Activated CD4-positive, alpha-beta T cell treated with anti-CD3 and anti-CD28 coated beads for 48 hours (primary cell): ENCODE measurements around the gene EPG5.
A peak's percentile ranks its signal among the peaks of the same experiment; 100 is the strongest.
"Not testable (repeated sequence)": the region's sequence is repeated elsewhere in the genome, so short reads cannot be mapped to it uniquely, and the experiment has no call there.

Source experiments
- DNase-seq: peaks from one replicate; pipeline ENCODE4 v3.0.0-alpha.2; 2020

The EPG5 gene

DNA sequence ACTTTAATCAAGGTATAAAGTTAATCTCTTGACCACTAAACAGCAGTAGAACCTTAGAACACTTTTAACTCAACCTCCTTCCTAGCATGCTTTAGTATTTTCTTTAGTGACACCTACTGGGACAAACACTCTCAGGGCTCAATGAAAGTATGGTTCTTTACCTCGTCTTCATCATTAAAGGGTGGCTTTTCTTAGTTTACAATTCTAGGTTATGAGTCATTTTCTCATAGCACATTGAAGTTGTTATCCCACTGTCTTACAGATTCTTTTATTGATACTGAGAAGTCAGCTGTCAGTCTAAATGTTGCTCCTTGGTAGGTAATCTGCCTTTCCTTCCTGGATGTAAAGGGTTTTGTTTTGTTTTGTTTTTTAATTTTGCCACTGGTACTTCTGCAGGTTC lies 103.7 kb downstream of the EPG5 start:
- no peak for DNase-seq

DNA sequence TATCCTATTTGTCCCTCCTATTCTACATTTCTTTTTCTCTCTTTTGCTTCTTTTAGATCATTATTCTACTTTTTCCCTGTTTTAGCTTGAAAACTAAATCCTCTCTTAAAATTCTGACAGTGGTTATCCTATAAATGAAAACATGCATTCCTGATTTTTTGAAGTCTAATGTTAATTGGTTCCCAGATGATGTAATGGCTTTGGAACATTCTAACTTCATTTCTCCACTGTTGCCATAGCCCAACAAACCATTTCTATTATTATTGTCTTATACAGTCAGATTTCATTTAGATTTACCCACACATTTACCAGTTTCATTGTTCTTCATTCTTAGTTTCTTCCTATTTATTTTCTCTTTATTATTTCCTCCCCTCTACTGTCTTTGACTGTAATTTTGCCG lies 105.2 kb downstream of the EPG5 start:
- no peak for DNase-seq

GRCh38 chr18:45860971-45861370 lies 106.2 kb downstream of the EPG5 start:
- DNase-seq: no peak

- DNase-seq: no peak
Measured at GRCh38 chr18:45860492-45860891, 106.6 kb downstream of the EPG5 start.

DNA sequence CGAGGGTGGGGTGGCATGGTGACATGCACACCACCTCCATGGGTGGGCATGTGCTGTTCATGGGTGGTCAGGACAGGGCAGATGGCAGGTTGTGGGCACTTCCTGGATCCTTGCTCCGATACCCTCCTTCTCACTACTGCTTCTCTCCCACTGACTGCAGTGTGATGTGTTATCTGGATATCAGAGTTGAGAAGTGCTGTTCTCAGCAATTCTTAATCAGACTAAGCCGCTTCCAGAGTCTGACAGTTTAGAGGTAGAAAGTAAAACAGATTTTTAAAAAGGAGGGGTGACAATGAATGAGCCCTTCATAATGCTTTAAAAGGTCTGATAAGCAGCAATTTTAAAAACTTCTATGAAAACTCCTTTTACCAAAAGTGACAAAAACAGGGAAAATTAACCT lies 107.8 kb downstream of the EPG5 start:
- DNase-seq: no peak

DNA sequence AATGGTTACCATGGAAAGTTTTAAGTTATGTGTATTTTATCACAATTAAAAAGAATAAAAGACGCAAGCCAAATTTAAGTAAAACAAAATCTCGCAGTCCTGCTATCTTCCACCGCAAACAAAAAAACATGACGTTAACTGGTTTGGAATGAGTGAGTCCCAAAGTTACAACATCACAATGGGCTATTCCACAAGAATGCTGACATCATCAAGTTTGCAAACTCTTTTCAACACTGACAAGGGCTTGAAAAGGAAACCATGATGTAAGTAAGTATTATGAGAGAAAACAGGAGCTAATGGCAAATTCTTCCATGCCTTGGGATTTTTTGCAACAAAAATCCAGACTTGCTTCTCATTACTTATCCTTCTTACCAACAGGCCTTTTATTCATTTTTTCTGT lies 110.6 kb downstream of the EPG5 start:
- DNase-seq: no peak

- no peak for DNase-seq
Measured at GRCh38 chr18:45854036-45854586, 113.0 kb downstream of the EPG5 start.

GRCh38 chr18:45852631-45853030 lies 114.5 kb downstream of the EPG5 start:
- no peak for DNase-seq

DNA sequence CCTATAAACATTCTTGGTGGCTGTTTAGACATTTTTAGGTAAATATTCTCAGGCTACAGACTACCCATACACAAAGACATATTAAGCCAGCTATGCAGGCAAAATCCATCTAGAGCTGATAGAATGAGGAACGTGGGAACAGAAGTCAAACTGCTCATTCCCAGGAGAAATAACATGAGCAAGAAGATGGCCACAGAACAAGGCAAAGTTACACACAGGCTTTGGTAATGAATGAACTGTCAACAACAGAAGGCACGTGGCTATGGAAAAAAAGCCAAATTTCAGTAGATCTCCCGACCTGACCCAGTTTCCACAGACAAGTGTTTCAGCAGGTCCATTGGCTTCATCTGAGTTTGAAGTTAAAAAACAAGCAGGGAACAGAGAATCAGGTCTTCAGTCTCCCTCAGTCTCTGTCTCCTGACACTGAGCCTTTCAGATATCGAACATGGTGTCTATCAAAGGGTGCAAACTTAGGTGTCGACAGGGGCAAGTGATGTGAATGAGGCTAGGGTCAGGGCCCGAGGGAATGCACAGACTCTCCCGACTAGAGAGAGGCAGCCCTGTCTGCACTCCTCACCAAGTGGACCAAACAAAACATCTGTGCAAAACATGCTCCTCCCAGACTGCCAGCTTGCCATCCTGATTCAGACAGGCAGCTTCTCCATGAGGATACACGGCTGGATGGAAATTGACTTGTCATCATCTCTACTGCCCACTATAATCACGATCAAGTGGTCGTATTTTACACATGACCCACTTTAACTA lies 115.8 kb downstream of the EPG5 start:
- DNase-seq: no peak

GRCh38 chr18:45850021-45850420 lies 117.1 kb downstream of the EPG5 start:
- DNase-seq: no peak

DNA sequence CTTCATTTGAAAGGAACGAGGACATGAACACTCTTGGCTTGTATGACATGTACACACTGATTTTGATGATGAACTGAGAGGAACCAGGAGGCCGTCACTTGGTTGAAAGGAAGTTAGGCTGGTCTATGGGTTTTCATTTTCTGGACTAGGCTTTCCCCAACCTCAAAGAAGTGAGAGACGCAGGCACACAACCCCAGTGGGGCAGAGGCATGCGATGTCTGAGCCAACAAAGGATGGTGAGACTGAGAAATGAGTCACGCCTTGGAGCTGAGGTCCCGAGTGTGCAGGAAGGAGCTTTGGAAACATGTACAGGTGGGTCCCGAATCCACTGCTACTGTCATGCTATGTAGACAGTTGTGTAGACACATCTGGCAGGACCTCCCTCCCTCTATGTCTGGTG lies 117.6 kb downstream of the EPG5 start:
- no peak for DNase-seq

- not testable (repeated sequence) for DNase-seq
Measured at GRCh38 chr18:45848643-45849042, 118.5 kb downstream of the EPG5 start.

- DNase-seq: no peak
Measured at GRCh38 chr18:45847119-45847518, 120.0 kb downstream of the EPG5 start.

- DNase-seq: no peak
Measured at GRCh38 chr18:45845410-45845809, 121.7 kb downstream of the EPG5 start.

- no peak for DNase-seq
Measured at GRCh38 chr18:45844938-45845337, 122.2 kb downstream of the EPG5 start.

DNA sequence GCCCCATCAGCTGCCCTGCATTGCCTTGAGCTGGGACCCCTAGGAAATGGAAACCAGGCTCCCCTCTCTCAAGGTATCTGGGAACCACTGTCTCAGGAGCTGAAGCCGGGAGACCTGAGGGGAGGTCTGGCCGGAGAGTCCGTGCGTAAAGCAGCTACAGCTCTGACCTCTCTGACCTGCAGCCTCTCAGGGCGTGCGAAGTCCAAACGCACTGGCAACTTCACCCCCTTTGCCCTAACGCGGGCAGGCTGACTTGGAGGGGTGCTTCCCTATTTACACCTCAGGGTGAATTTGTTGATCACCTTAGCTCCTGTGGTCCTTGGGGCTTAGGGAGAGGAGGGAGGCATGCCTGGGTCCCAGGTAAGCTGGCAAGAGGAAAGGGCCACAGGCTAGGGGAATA lies 124.1 kb downstream of the EPG5 start:
- DNase-seq: no peak

DNA sequence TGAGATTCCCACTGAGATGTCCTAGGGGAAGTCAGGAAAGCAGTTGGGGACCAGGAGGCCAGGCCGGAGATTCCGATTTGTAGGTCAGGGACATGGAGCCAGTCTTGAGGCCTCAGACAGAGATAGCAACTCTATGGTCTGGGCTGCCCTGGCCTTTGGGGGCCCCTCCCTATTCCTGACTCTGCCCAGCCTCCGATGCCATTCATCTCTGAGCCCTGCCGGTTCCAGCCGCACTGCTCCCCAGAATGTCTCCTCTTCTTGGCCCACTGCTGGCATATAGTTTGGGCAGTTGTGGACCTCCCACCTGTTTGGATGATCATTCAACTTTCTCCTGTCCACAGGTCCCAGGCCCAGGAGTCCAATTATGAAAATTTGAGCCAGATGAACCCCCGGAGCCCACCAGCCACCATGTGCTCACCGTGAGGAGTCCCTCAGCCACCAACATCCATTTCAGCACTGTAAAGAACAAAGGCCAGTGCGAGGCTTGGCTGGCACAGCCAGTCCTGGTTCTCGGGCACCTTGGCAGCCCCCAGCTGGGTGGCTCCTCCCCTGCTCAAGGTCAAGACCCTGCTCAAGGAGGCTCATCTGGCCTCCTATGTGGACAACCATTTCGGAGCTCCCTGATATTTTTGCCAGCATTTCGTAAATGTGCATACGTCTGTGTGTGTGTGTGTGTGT lies 125.2 kb downstream of the EPG5 start:
- no peak for DNase-seq

DNA sequence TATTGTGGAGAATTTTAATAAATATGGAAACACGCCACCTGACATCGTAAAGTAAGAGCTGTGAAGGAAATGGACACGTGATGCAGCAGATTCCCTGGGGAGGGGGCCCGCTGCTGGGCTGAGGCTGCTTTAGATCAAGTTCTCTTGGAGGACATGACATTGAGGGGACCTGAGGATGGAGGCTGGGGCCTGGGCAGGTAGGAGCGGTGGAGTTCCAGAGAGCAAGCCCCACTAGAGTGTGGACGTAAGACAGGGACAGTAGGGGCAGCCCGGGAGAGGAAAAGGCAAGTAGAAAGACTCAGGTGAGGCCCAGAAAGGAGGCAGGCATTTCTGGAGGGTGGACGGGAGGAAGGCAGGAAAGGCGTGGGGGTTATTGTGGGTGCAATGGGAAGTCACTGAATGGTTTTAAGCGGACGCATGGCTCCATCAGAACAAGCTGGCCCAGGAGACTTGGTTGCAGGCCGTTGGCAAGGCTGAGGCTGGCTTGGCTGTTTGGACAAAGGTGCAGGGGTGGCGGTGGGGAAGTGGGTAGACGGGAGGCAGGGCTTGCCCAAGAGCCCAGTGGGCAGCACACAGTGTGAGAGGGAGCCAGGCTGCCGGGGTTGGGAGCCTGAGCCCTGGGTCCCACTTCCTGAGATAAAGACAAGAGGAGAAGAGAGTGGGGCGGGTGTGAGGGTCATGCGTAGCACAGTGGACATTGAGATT lies 125.9 kb downstream of the EPG5 start:
- no peak for DNase-seq

DNA sequence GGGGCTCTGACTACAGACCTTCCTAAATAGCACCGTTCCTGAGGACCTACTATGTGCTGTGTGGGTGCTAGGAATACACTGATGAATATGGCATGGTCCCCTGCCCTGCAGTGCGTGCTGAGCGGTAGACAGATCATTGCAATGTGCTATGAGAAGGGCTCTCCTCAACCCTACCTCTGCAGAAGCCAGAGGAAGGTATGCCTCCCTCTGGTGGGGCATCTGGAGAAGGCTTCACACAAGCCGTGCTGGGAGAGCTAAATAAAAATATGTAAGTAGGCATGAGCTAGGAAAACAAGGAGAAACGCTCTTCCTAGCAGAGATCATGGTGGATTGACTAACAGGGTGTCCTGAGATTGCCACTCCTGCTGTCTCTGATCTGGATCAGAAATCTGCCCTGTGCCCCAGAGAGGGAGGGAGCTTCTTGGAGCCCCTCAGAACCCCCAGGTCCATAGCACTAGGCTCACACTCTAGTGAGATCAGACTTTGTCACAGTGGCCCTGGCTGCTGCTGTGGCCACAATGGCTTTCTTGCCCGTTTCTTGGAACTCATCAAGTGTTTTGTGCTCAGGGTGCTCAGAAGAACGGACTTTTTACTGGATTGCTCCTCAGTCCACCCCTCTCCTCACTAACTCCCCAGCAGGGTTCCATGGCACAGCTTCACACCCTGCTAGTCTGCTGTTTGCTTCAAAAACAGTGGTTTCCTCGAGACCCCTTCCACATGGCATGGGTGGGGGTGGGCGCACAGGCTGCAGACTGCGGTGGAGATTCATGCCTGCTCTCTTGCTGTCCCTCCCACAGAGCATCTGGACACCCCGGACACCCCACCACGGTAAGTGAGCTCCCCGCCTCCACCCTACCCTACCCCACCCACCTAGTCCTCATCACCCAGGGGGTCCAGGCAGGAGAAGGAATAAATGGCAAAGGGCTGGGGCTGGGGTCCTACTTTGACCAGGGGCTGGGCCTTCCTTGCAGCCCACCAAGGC lies 127.4 kb downstream of the EPG5 start:
- peak; percentile 54 for DNase-seq

DNA sequence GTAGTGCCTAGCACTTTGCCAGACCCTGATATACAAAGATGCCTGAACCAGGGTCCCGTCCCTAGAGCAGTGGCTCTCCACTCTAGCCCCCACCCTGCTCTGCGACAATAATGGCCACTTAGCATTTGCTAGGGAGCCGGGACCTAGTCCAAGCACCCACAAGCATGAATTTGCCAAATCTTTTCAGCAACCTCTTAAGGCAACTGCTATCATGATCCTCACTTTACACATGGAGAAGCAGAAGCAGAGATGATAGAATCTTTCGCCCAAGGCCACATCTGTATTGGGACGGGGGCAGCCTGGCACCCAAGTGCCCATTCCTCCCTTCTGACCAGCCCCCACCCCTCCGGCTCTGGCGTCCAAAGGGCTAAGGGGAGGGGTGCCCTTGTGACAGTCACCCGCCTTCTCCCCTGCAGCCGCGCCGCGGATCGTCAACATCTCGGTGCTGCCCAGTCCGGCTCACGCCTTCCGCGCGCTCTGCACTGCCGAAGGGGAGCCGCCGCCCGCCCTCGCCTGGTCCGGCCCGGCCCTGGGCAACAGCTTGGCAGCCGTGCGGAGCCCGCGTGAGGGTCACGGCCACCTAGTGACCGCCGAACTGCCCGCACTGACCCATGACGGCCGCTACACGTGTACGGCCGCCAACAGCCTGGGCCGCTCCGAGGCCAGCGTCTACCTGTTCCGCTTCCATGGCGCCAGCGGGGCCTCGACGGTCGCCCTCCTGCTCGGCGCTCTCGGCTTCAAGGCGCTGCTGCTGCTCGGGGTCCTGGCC lies 128.6 kb downstream of the EPG5 start:
- no peak for DNase-seq

GRCh38 chr18:45837283-45838070 lies 129.7 kb downstream of the EPG5 start:
- DNase-seq: peak; percentile 67
